H1 (cell line): Measurements from ENCODE around the gene BRIX1. TPM values are rescaled to one million over a fixed set of nuclear protein-coding genes. Genes with fewer than 3 reads are reported as not detected.

Source experiments
- CTCF ChIA-PET: fragments of 300-600 bp; sonication (Branson Sonifier 250); formaldehyde crosslinking; loops from one replicate; lab custom pipeline; 2021; ENCODE audit not compliant: partially characterized antibody; lab: Charles Lee
- POLR2A ChIA-PET: fragments of 300-600 bp; sonication (Branson Sonifier 250); formaldehyde crosslinking; loops from one replicate; lab custom pipeline; 2021; ENCODE audit warnings: inconsistent platforms; ENCODE audit not compliant: partially characterized antibody; lab: Charles Lee
- DNase-seq, 2 experiments: peaks; one replicate each; pipeline versions ENCODE4 v3.0.0 to v3.0.0-alpha.2; 2010 to 2022; ENCODE audit warnings: low spot score in 2 of 2, low read depth in 1 of 2, mixed read lengths in 1 of 2
- FAIRE-seq: peaks from 2 replicates; lab custom pipeline; 2011; peaks lifted over from hg19 to GRCh38; lab: Jason Lieb, UNC
- H2AFZ ChIP-seq: 2 replicates; pipeline ENCODE4 v1.8.1; 2012; ENCODE audit warnings: low read length, inconsistent platforms
- H2AK5ac ChIP-seq: 2 replicates; pipeline ENCODE4 v1.6.1; 2013; ENCODE audit warnings: low read depth, low read length
- H2BK120ac ChIP-seq: replicated peaks from 2 replicates; pipeline ENCODE3; 2013; ENCODE audit warnings: low read depth, low read length, inconsistent platforms
- H2BK12ac ChIP-seq: 2 replicates; pipeline ENCODE4 v1.6.1; 2013; ENCODE audit warnings: low read depth, low read length
- H2BK15ac ChIP-seq: 2 replicates; pipeline ENCODE4 v1.6.1; 2013; ENCODE audit warnings: low read length
- H2BK20ac ChIP-seq: 2 replicates; pipeline ENCODE4 v1.6.1; 2013; ENCODE audit warnings: low read length
- H2BK5ac ChIP-seq: 2 replicates; pipeline ENCODE4 v1.6.1; 2013; ENCODE audit warnings: low read depth, low read length
- H3K14ac ChIP-seq: 2 replicates; pipeline ENCODE4 v1.6.1; 2013; ENCODE audit warnings: inconsistent platforms; ENCODE audit not compliant: insufficient read length
- H3K18ac ChIP-seq: 2 replicates; pipeline ENCODE4 v1.6.1; 2013; ENCODE audit warnings: low read length; ENCODE audit errors: extremely low read depth
- H3K23ac ChIP-seq: 2 replicates; pipeline ENCODE4 v1.6.1; 2013; ENCODE audit warnings: inconsistent platforms; ENCODE audit not compliant: insufficient read length
- H3K23me2 ChIP-seq: 2 replicates; pipeline ENCODE4 v1.6.1; 2013; ENCODE audit warnings: low read depth, low read length
- H3K27ac ChIP-seq: 2 replicates; pipeline ENCODE4 v1.6.1; 2011; ENCODE audit warnings: low read depth, low read length, inconsistent platforms
- H3K27me3 ChIP-seq, 4 experiments: replicated peaks in 1 of 4; 1 replicate in 1 of 4; 2 replicates in 3 of 4; pipeline versions ENCODE4 v1.6.1 to v1.8.1; 2011 to 2013; ENCODE audit warnings: low read length in 3 of 4, mild to moderate bottlenecking in 3 of 4, inconsistent platforms in 2 of 4, mixed read lengths in 2 of 4, moderate library complexity in 1 of 4; ENCODE audit not compliant: control insufficient read depth in 3 of 4, insufficient read depth in 3 of 4; ENCODE audit errors: extremely low read depth in 1 of 4
- H3K36me3 ChIP-seq, 4 experiments: 2 replicates each; pipeline versions ENCODE4 v1.6.1 to v1.8.1; 2011 to 2013; ENCODE audit warnings: mild to moderate bottlenecking in 4 of 4, low read length in 3 of 4, moderate library complexity in 2 of 4, control low read depth in 1 of 4, inconsistent platforms in 1 of 4; ENCODE audit not compliant: insufficient read depth in 4 of 4, control insufficient read depth in 2 of 4
- H3K4ac ChIP-seq: replicated peaks from 2 replicates; pipeline ENCODE3; 2013; ENCODE audit warnings: low read length, low read depth, mixed read lengths, inconsistent platforms; ENCODE audit not compliant: insufficient read length
- H3K4me1 ChIP-seq, 4 experiments: replicated peaks in 1 of 4; 1 replicate in 1 of 4; 2 replicates in 3 of 4; pipeline versions ENCODE4 v1.6.1 to v1.8.1; 2011 to 2013; ENCODE audit warnings: low read length in 3 of 4, inconsistent platforms in 2 of 4, mixed read lengths in 1 of 4; ENCODE audit not compliant: insufficient read depth in 4 of 4, control insufficient read depth in 3 of 4
- H3K4me2 ChIP-seq, 2 experiments: 2 replicates each; pipeline versions ENCODE4 v1.6.1 to v1.8.1; 2011 to 2013; ENCODE audit warnings: low read depth in 2 of 2, low read length in 2 of 2, control low read depth in 1 of 2, inconsistent platforms in 1 of 2, mild to moderate bottlenecking in 1 of 2; ENCODE audit not compliant: insufficient read depth in 1 of 2
- H3K4me3 ChIP-seq, 4 experiments: fragments of 200-600, 300-600 bp in 1 of 4; sonication (generic), shearing (Covaris generic), sonication (Bioruptor Twin) in 1 of 4; 2 replicates each; pipeline versions ENCODE4 v1.5.1 to v1.8.1; 2011 to 2016; ENCODE audit warnings: low read length in 4 of 4, low read depth in 3 of 4, control low read depth in 2 of 4, inconsistent platforms in 2 of 4, mild to moderate bottlenecking in 2 of 4, mixed read lengths in 1 of 4, moderate library complexity in 1 of 4; ENCODE audit not compliant: insufficient read depth in 2 of 4; ENCODE audit errors: extremely low read depth in 1 of 4
- H3K56ac ChIP-seq: replicated peaks from 2 replicates; pipeline ENCODE3; 2013; ENCODE audit warnings: low read depth, mild to moderate bottlenecking, mixed read lengths, low read length, inconsistent platforms; ENCODE audit not compliant: insufficient read length
- H3K79me1 ChIP-seq: 2 replicates; pipeline ENCODE4 v1.6.1; 2013; ENCODE audit warnings: low read depth, low read length, control low read depth
- H3K79me2 ChIP-seq, 2 experiments: 2 replicates each; pipeline versions ENCODE4 v1.6.1 to v1.8.1; 2012 to 2013; ENCODE audit warnings: low read length in 2 of 2, mild to moderate bottlenecking in 2 of 2, inconsistent platforms in 1 of 2; ENCODE audit not compliant: insufficient read depth in 2 of 2, control insufficient read depth in 1 of 2
- H3K9ac ChIP-seq, 4 experiments: replicated peaks in 1 of 4; 1 replicate in 1 of 4; 2 replicates in 3 of 4; pipeline versions ENCODE4 v1.6.1 to v1.8.1; 2011 to 2013; ENCODE audit warnings: low read depth in 3 of 4, low read length in 3 of 4, control low read depth in 2 of 4, mild to moderate bottlenecking in 2 of 4, moderate library complexity in 2 of 4, inconsistent platforms in 1 of 4; ENCODE audit errors: extremely low read depth in 1 of 4
- H3K9me3 ChIP-seq, 2 experiments: 2 replicates each; pipeline versions ENCODE4 v1.6.1 to v1.8.1; 2012 to 2013; ENCODE audit warnings: mild to moderate bottlenecking in 2 of 2, moderate library complexity in 2 of 2, control low read depth in 1 of 2, inconsistent platforms in 1 of 2, low read depth in 1 of 2, low read length in 1 of 2, mixed read lengths in 1 of 2; ENCODE audit not compliant: insufficient read depth in 2 of 2
- H4K20me1 ChIP-seq, 2 experiments: replicated peaks in 1 of 2; 2 replicates each; pipeline versions ENCODE3 to v1.8.1; 2011 to 2013; ENCODE audit warnings: inconsistent platforms in 2 of 2, low read length in 2 of 2, mild to moderate bottlenecking in 1 of 2; ENCODE audit not compliant: insufficient read depth in 2 of 2, control insufficient read depth in 1 of 2
- H4K5ac ChIP-seq: 2 replicates; pipeline ENCODE4 v1.6.1; 2013; ENCODE audit warnings: low read length, low read depth, mixed read lengths, inconsistent platforms; ENCODE audit not compliant: insufficient read length
- H4K8ac ChIP-seq: 2 replicates; pipeline ENCODE4 v1.8.0; 2013; ENCODE audit warnings: mild to moderate bottlenecking, moderate library complexity, low read length, inconsistent platforms; ENCODE audit not compliant: insufficient read depth; ENCODE audit errors: extremely low read depth
- H4K91ac ChIP-seq: replicated peaks from 2 replicates; pipeline ENCODE3; 2013; ENCODE audit warnings: low read length, mixed read lengths, inconsistent platforms; ENCODE audit not compliant: insufficient read length
- CREB1 ChIP-seq: IDR thresholded peaks from 2 replicates; pipeline ENCODE4 v1.6.1; 2012; ENCODE audit warnings: inconsistent platforms
- E2F6 ChIP-seq: IDR thresholded peaks from 2 replicates; pipeline ENCODE4 v1.6.1; 2012; ENCODE audit warnings: inconsistent platforms
- JUND ChIP-seq: IDR thresholded peaks from 2 replicates; pipeline ENCODE4 v1.6.1; 2011; ENCODE audit warnings: mild to moderate bottlenecking, improper control_type of control experiment, low read length
- WGBS, 2 experiments: shearing (Covaris generic) in 1 of 2; methylation state at CpG; one replicate each; pipeline versions ENCODE4 v1.1.6 to v1.1.7; 2013 to 2015; ENCODE audit warnings: low lambda C conversion rate in 2 of 2, mixed read lengths in 2 of 2, inconsistent platforms in 1 of 2, low coverage in 1 of 2, missing lambda C conversion rate in 1 of 2; ENCODE audit not compliant: insufficient replicate concordance in 2 of 2, insufficient coverage in 1 of 2, insufficient read length in 1 of 2; ENCODE audit errors: extremely low coverage in 1 of 2, missing lambda C conversion rate in 1 of 2; 5-methylcytosine and 5-hydroxymethylcytosine counted together
- polyA plus RNA-seq, 7 experiments: library from polyadenylated mRNA; depleted of rRNA in 3 of 7; stranded (reverse) in 5 of 7; unstranded in 2 of 7; fragments of >200 nt in 5 of 7; fragments of 200-250 nt in 2 of 7; gene quantifications; 1 replicate in 5 of 7; 2 replicates in 1 of 7; 4 replicates in 1 of 7; pipeline versions ENCODE4 v1.2.1 to v1.2.3, GENCODE V29; 2011 to 2013; ENCODE audit warnings: missing spikeins in 2 of 7, mixed read lengths in 2 of 7
- total RNA-seq: library from RNA; stranded (reverse); fragmentation: NEBNext Ultra II Directional; extraction: Animal tissue kit (Norgen Biotek cat#: 25700); gene quantifications from 2 replicates; pipeline ENCODE4 v1.2.1, GENCODE V29; 2021

Gene BRIX1
- total and polyA plus RNA-seq, 2 of the 8 experiments (the other 6 are each of a cell fraction or from before 2014, with no cell fraction given): 26.9 to 71.7 TPM

- Histone ChIP-seq H3K23ac (no peak overlapping the region), H2BK20ac (no peak overlapping the region), H4K91ac (no peak overlapping the region), H3K9me3 (no peaks in the 10 kb centered on the region), H4K8ac (no peak overlapping the region), H3K9ac (no peak overlapping the region), H3K4ac (no peak overlapping the region), H2BK15ac (no peak overlapping the region), H3K56ac (no peak overlapping the region), H3K4me1 (no peaks in the 10 kb centered on the region; a peak in 1 of 7 replicates), H4K5ac (no peak overlapping the region), H2BK12ac (no peak overlapping the region), H3K18ac (no peak overlapping the region), H3K27ac (no peak overlapping the region), H3K14ac (no peak overlapping the region), H3K79me1 (peaks cover 3% of the 10 kb centered on the region; the same call in 1 of the 2 replicates), H3K36me3 (peaks cover 14 to 59% (median 45%) of the 10 kb centered on the region in 4 experiments), H2AK5ac (no peak overlapping the region), H2BK5ac (no peak overlapping the region), H3K79me2 (peaks cover 0 to 11% of the 10 kb centered on the region in 2 experiments; a peak in 2 of 4 replicates), H3K23me2 (no peaks in the 10 kb centered on the region), H3K4me2 (no peak overlapping the region), H3K27me3 (no peaks in the 10 kb centered on the region), H3K4me3 (no peak overlapping the region), H4K20me1 (peaks cover 0 to 2% of the 10 kb centered on the region in 2 experiments), H2BK120ac (no peak overlapping the region), H2AFZ (no peak overlapping the region)
- ChIA-PET POLR2A (interaction anchor here (1.2 to 4.6 kb wide), 2 partner anchors 9 to 11 kb away, joined by 4 to 21 read pairs; partner anchors contain the start of genes BRIX1 and RAD1), CTCF (no interaction called here)
- TF ChIP-seq JUND (no peak), CREB1 (no peak), E2F6 (no peak)
- DNase-seq (no peak), FAIRE-seq (no peak)
- WGBS, 2 experiments: 92% methylated on average over 3 of the region's 3 CpGs; no CpG with 5 or more reads in 1 of the 2 experiments
These were observed 10.9 kb downstream of the BRIX1 start for GRCh38 chr5:34926318-34926888.
